Omental fat pad (tissue), 4 donors: ENCODE measurements around the gene EPS8. TPM values are rescaled to one million over a fixed set of nuclear protein-coding genes. Genes with fewer than 3 reads are reported as not detected.

Source experiments
- ATAC-seq: fragments of 150-250 bp; one replicate; pipeline ENCODE4 v1.9.1; 2016; ENCODE audit warnings: mild to moderate bottlenecking, moderate library complexity; ENCODE audit not compliant: low FRiP score
- DNase-seq: peaks from one replicate; pipeline ENCODE4 v3.0.0-alpha.2; 2019; ENCODE audit warnings: low spot score
- total RNA-seq, 4 donors: library from RNA; depleted of rRNA; stranded (reverse); fragments of >200 nt; gene quantifications; one replicate each; pipeline ENCODE4 v1.1.0, GENCODE V29; 2016
- TF ChIP-seq, protein P1 (sequence below), 3 donors: fragments of 450-650 bp; IDR thresholded peaks; one replicate each; pipeline ENCODE4 v1.5.1; 2016 to 2017; ENCODE audit warnings: antibody characterized with exemption in 3 of 3, mild to moderate bottlenecking in 3 of 3, moderate library complexity in 2 of 3

EPS8 gene
- total RNA-seq, 4 donors from 2014 or later, result 181 to 354 (median 226) TPM

DNA sequence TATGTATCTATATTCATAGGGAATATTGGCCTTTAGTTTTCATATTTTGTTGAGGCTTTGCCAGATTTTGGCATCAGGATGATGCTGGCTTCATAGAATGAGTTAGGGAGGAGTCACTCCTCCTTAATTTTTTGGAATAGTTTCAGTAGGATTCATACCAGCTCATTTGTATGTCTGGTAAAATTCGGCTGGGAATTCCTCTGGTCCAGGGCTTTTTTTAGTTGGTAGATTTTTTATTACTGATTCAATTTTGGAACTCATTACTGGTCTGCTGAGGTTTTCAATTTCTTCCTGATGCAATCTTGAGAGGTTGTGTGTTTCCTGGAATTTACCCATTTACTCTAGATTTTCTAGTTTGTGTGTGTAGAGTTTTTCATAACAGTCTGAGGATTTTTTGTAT, 175.2 kb downstream of the EPS8 start:
- TF ChIP-seq, protein P1, sequence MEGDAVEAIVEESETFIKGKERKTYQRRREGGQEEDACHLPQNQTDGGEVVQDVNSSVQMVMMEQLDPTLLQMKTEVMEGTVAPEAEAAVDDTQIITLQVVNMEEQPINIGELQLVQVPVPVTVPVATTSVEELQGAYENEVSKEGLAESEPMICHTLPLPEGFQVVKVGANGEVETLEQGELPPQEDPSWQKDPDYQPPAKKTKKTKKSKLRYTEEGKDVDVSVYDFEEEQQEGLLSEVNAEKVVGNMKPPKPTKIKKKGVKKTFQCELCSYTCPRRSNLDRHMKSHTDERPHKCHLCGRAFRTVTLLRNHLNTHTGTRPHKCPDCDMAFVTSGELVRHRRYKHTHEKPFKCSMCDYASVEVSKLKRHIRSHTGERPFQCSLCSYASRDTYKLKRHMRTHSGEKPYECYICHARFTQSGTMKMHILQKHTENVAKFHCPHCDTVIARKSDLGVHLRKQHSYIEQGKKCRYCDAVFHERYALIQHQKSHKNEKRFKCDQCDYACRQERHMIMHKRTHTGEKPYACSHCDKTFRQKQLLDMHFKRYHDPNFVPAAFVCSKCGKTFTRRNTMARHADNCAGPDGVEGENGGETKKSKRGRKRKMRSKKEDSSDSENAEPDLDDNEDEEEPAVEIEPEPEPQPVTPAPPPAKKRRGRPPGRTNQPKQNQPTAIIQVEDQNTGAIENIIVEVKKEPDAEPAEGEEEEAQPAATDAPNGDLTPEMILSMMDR (IDR thresholded peaks at IDR 0.05), result no peak
- peak; percentile 51 for ATAC-seq
- no peak for DNase-seq

DNA sequence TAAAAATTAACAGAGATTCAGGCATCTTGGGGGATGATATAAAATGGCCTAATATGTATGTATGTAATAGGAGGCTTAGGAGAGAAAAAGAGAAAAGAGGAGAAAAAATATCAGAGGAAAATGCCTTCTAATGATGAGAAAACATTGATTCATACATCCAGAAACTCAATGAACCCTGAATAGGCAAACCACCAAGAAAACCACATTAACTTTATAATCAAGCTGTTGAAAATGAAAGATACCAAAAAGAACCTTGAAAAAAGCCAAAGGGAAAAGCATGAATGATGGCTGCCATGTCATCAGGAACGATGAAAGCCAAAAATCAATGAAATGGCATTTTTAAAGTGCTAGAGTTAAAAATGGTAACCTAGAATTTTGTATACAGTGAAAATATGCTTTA, 180.2 kb downstream of the EPS8 start:
- ATAC-seq (no peak), DNase-seq (no peak)
- TF ChIP-seq, protein P1 (IDR thresholded peaks at IDR 0.05), result no peak

DNA sequence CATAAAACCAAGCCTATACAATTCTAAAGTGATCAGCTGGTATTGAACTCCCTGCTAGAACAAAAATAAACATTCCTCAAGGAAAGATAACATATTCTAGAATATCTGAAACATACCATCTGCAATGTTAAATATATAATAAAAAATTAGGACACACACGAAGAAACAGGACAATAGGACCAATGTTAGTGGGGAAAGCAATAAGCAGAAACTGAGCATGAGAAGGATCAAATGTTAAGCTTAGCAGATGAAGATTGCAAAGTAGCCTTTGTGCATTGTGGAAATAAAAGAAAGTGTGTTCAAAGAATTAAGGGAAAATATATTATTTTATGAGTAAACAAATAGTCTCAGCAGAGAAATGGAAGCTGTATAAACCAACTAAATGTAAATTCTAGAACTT, 180.8 kb downstream of the EPS8 start:
- ATAC-seq, result no peak
- no peak for DNase-seq
- TF ChIP-seq, protein P1 (IDR thresholded peaks at IDR 0.05), result no peak

DNA sequence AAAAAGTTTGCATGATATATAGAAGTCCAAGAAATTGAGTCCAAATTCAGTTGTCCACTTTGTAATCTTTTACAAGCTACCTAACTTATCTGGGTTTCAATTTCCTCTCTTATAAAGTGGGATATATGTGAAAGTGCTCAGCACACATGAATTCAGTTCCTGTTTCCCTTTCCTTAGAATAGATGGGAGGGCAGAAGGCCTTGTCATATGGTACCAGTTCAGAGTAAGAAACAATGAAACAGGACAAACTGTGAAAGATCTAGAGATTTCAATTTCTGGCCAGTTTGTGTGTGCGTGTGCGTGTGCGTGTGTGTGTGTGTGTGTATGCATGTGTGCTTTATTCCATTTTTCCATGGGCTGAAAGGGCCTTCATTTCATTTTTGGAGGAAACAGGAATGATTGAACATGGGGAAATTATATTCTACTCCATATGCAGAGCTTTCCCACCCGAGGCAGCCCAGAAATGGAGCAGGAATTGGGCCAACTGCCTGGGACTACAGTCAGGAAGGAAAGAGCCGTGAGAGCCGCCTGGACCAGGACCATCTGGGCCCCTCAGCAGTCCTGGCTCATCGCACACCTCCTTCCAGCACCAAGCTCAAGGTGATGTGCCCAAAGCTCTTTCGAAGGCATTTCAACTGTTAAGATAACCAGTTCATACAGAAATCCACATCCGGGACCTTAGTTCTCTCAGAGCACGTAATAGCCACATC, 183.2 kb downstream of the EPS8 start:
- TF ChIP-seq, protein P1 (IDR thresholded peaks at IDR 0.05), result no peak
- no peak for ATAC-seq
- DNase-seq, result no peak

DNA sequence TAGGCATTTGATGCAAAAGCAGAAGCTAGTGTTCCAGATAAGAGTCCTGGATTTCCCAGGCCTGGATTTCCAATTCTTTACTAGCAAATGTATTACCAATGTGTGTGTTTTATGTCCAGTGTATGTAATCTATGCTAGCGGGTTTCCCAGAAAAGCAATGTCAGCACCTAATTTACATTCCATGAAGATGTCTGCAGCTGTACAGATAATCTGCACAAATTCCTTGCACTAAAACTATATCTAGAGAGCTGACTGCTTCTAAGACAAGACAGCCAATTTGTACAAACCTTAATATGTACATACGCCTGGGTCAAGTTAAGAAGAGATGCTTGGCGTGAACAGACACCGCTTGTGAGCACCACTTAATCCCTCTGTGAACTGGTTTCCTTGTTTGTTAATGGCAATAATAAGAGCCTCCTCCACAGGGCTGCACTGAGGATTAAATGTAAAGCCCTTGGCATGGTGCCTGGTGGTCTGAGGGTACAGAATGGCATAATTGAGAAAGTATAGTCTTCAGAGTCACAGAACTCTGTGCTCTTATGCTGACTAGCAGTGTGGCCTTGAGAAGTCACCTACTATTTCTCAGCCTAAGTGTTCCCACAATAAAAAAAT, 185.6 kb downstream of the EPS8 start:
- no peak for ATAC-seq
- TF ChIP-seq, protein P1 (IDR thresholded peaks at IDR 0.05), result no peak

DNA sequence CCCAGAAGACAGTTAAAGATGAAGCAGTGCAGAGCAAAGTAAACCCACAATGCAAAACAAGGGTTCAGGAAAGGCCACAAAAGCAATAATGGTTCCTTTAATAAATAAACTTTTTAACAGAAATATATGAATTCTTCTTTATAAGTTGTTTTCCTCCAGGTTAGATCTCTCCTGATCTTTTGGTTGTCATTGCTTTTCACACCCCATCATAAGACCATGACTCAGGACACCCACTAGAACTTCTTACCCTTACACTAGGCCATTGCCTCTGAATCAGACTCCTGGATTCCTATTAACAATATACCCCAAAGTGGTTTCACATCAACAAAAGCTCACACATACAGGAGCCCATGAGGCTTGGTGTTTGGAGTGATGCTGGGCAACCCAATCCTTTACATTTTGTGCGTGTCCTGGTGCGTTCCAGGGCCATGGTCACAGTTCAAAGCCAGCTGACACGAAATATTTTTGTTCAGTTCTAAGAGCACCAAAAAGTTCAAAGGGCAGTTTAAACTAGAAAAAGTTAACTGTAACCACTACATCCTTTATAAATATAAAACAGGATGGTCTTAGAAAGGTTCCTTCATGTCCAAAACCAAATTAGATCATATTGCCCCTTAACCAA, 187.0 kb downstream of the EPS8 start:
- ATAC-seq, result no peak
- DNase-seq, result no peak
- TF ChIP-seq, protein P1 (IDR thresholded peaks at IDR 0.05), result no peak

More for the DNA sequence above, 185.6 kb downstream of the EPS8 start:
- DNase-seq, result no peak
